Measurements from ENCODE around the gene TRMU.
"Not testable (repeated sequence)": the region's sequence is repeated elsewhere in the genome, so short reads cannot be mapped to it uniquely, and the experiment has no call there.

The TRMU gene

GRCh38 chr22:46390652-46391301, 55.3 kb downstream of the TRMU start:
- no peak for DNase-seq

- DNase-seq = no peak
Measured at GRCh38 chr22:46391486-46392136, 56.1 kb downstream of the TRMU start.

DNA sequence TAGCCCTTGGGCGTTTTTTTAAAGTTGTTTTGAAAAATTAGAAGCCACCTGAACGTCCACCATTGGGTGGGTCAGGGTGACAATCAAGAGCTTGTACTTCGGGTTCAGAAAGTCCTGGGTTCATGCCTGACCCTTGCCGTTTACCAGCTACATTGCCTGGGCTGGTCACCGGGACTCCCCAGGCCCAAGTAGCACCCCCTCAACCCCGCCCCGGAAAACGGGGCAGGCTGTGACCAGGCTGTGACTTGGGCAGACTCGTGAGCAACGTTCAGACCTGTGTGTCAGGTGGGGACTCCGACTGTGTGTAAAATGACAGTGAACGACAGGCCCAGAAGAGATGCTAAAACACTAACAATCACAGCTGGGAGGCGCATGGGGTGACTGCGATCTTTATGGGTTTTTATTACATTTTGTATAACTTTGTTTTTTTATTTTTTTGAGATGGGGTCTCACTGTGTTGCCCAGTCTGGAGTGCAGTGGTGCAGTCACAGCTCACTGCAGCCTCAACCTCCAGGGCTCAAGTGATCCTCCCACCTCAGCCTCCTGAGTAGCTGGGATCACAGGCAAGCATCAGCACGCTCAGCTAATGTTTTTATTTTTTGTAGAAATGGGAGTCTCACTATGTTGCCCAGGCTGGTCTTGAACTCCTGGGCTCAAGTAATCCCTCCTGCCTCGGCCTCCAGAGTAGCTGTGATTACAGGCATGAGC, 56.8 kb downstream of the TRMU start:
- DNase-seq = no peak

GRCh38 chr22:46393873-46394272, 58.4 kb downstream of the TRMU start:
- DNase-seq = no peak

- no peak for DNase-seq
Measured at GRCh38 chr22:46394622-46395021, 59.1 kb downstream of the TRMU start.

DNA sequence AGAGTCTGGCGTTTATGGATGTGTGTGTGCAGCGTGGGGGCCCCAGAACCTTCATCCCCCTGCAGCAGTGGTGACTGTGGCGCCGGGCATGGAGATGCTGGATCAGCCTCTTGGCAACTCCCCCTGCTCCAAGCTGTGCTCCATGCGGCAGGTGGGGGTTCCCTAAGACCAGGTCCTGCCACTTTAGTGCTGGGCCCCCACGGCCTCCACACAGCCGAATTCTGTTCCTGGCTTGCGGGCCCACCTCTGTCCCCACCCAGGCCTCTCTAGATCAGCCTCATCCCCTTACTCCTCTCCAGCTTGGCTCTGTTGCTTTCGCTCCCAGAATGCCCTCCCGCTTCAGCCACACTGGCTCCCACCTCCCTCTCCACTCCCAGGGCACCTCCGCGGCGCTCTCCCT, 59.6 kb downstream of the TRMU start:
- no peak for DNase-seq

GRCh38 chr22:46397049-46397448, 61.5 kb downstream of the TRMU start:
- not testable (repeated sequence) for DNase-seq

DNA sequence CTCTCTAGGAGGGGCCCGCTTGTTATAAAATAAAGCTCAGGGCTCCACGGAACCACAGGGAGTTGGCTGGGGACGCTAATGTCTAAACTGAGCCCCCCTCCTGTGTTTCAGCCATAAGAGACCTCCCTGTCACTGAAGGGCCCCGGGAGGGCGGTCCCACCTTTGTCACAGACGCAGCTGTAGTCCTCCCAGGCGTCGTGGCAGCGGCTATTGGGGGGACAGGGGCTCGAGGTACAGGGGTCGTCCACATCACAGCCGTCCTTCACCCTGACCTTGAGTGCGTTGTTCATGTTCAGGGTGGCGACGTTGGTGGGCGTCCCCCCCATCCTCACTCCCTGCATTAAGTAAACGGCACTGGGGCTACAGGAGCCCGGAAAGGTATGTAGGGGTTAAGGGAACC, 62.0 kb downstream of the TRMU start:
- no peak for DNase-seq

GRCh38 chr22:46397951-46398350, 62.4 kb downstream of the TRMU start:
- DNase-seq = no peak

DNA sequence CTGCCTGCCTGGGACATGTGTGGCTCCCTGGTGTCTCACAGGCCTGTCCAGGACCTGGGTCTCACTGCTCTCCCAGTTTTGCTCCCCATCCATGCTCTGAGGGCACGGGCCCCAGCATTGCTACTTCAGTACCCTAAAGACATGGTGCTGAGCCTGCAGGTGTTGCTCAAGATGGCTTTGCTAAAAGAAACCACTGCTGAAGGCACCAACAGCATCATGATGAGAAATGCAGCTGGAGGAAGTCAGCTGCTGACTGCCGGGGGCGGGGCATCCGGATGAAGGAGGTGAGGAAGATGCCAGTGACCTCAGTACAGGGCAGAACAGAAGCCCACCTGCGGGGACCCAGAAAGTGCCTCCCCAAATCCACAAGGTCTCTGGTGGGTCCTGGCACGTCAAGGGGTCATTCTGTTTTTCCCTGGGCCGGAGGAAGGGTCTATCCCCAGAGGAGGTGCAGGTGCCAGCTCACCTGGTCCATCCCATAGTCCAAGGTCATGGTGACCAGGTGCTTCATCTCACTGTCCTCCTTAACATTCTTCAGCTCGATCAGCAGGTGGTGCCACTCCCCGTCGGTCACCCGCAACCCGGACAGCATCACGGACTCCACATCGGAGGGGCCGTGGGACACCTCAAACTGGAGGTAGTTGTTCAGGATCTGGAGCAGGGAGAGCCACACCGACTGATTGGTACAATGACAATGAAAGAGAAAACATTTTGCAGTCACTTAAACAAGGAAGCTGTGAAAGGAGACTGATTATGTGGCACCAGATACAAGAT, 63.9 kb downstream of the TRMU start:
- DNase-seq = no peak

DNA sequence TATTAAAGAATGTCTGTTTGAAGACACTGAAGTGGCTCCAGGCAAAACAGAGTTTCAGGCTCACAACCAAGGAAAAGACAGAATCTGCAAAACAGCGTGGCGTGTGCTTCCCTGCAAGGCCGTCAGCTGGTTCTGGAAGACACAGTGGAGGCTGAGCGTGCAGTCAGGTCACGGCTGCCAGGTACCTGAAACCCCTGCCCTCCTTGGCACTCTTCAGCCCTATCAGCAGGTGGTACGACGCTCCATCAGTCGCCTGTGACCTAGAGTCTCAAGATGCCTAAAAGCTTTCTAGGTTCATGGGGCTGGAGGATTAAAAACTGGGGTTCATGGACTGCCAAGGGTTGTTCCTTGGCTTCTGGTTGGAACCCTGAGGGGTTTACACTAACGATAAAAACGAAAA, 65.9 kb downstream of the TRMU start:
- DNase-seq = no peak

DNA sequence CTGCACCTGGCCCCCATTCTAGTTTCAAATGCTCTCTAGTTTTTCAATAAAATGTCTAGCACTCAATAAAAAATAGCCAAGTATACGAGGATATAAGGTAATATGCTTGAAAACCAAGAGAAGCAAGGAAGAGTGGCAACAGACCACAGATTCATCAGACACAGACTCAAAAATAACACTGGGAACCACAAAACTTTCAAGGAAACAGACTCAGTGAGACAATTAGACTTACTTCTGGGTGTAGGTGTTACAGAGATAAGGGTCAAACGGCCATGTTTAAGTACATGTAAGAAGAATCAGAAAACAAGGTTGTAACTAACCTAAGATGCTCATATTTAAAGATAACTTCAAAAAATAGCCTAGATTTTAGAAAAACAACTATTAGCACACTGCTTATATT, 67.0 kb downstream of the TRMU start:
- no peak for DNase-seq

- DNase-seq = peak in 1 of 2 donors; percentile 3
Measured at GRCh38 chr22:46403880-46404279, 68.4 kb downstream of the TRMU start.

- DNase-seq = no peak
Measured at GRCh38 chr22:46405901-46406300, 70.4 kb downstream of the TRMU start.

- DNase-seq = no peak
Measured at GRCh38 chr22:46406349-46406748, 70.8 kb downstream of the TRMU start.

DNA sequence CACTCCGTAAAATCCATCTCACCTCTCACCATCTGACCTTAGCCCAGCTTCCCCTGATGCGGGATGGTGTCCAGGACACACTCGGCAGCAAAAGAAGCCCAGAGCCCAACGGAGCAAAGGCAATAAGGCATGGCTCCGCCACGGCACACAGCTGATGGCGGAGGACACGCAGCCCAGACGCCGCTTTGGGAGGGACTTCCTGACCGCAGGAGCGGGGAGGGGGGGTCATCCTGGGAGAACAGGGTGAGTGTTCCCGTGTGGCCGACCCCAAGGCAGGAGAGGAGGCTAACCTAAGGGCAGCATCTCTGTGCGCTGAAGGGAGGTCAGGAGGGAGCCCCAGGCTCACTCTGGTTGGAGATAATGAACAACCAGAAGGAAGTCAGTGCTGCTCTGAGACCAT, 71.3 kb downstream of the TRMU start:
- DNase-seq = no peak

Data from CD4-positive, alpha-beta T cell treated with Interleukin-1 beta for 1 hour (primary cell).